Nephron progenitor cell (in vitro differentiated cells): ENCODE results near the gene OR2F2.

ENCODE experiments used
- DNase-seq: peaks from one replicate; pipeline ENCODE4 v3.0.0; 2021
- H3K27ac Mint-ChIP-seq: 2 replicates; pipeline ENCODE4 v1.8.0; 2021; ENCODE audit warnings: mild to moderate bottlenecking, moderate library complexity, mixed read lengths
- H3K27me3 Mint-ChIP-seq: 2 replicates; pipeline ENCODE4 v1.8.0; 2021; ENCODE audit warnings: mild to moderate bottlenecking, low read depth, mixed read lengths; ENCODE audit not compliant: poor library complexity
- H3K36me3 Mint-ChIP-seq: 2 replicates; pipeline ENCODE4 v1.8.0; 2021; ENCODE audit warnings: low read depth, mixed read lengths
- H3K4me1 Mint-ChIP-seq: 2 replicates; pipeline ENCODE4 v1.8.0; 2021; ENCODE audit warnings: mixed read lengths
- H3K4me3 Mint-ChIP-seq: 2 replicates; pipeline ENCODE4 v1.8.0; 2021; ENCODE audit warnings: mild to moderate bottlenecking, moderate library complexity, mixed read lengths
- H3K9me3 Mint-ChIP-seq: 2 replicates; pipeline ENCODE4 v1.8.0; 2021; ENCODE audit warnings: mild to moderate bottlenecking, moderate library complexity, mixed read lengths
- TF ChIP-seq, protein P1 (sequence below): fragments of 200-600 bp; sonication (generic); IDR thresholded peaks from 2 replicates; pipeline ENCODE4 v1.5.0; 2021; ENCODE audit warnings: antibody characterized with exemption

OR2F2 gene

GRCh38 chr7:143891457-143891856 is 43.6 kb upstream of the OR2F2 start:
- DNase-seq: no peak
- H3K36me3 Mint-ChIP-seq: peaks cover 76% of the 10 kb centered on the region
- peaks cover 8% of the 10 kb centered on the region for H3K4me1 Mint-ChIP-seq
- no peak overlapping the region for H3K27ac Mint-ChIP-seq
- no peak overlapping the region for H3K4me3 Mint-ChIP-seq
- TF ChIP-seq, protein P1, sequence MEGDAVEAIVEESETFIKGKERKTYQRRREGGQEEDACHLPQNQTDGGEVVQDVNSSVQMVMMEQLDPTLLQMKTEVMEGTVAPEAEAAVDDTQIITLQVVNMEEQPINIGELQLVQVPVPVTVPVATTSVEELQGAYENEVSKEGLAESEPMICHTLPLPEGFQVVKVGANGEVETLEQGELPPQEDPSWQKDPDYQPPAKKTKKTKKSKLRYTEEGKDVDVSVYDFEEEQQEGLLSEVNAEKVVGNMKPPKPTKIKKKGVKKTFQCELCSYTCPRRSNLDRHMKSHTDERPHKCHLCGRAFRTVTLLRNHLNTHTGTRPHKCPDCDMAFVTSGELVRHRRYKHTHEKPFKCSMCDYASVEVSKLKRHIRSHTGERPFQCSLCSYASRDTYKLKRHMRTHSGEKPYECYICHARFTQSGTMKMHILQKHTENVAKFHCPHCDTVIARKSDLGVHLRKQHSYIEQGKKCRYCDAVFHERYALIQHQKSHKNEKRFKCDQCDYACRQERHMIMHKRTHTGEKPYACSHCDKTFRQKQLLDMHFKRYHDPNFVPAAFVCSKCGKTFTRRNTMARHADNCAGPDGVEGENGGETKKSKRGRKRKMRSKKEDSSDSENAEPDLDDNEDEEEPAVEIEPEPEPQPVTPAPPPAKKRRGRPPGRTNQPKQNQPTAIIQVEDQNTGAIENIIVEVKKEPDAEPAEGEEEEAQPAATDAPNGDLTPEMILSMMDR: no peak
- peaks cover 60% of the 10 kb centered on the region for H3K9me3 Mint-ChIP-seq
- H3K27me3 Mint-ChIP-seq: no peaks in the 10 kb centered on the region

DNA sequence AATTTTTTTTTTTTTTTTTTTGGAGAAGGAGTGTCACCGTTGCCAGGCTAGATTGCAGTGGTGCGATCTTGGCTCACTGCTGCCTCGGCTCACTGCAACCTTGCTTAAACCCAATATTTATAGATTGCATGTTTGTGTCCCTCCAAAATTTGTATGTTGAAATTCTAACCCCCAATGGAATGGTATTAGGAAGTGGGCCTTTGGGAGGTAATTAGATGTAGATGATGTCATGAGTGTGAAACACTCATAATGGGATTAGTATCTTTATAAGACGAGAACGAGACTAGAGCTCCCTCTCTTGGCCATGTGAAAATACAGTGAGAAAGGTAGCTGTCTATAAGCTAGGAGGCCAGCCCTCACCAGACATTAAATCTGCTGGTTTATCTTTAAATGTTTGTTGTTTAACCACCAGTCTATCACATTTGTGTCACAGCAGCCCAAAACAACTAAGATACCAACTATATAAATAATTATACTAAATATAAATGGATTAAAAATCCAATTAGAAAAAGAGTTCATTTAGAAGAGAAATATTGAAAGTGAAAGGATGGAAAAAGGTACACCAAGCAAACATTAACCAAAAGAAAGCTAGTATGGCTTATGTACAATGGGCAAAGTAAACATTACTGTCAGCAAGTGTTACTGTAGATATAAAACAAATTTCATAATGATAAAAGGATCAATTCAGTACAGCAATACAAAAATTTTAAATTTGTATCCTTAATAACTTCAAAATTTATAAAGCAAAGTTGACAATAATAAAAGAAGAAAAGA is 42.3 kb upstream of the OR2F2 start:
- H3K27me3 Mint-ChIP-seq: no peaks in the 10 kb centered on the region
- H3K9me3 Mint-ChIP-seq: peaks cover 60% of the 10 kb centered on the region
- H3K4me1 Mint-ChIP-seq: no peaks in the 10 kb centered on the region
- TF ChIP-seq, protein P1: no peak
- H3K36me3 Mint-ChIP-seq: peaks cover 81% of the 10 kb centered on the region
- no peak for DNase-seq
- no peak overlapping the region for H3K4me3 Mint-ChIP-seq
- no peak overlapping the region for H3K27ac Mint-ChIP-seq

GRCh38 chr7:143896667-143897066 is 38.4 kb upstream of the OR2F2 start:
- Mint-ChIP-seq H3K4me3 (no peak overlapping the region), H3K36me3 (peaks cover 61% of the 10 kb centered on the region), H3K27me3 (no peaks in the 10 kb centered on the region), H3K9me3 (peaks cover 31% of the 10 kb centered on the region), H3K27ac (no peak overlapping the region), H3K4me1 (peaks cover 23% of the 10 kb centered on the region)
- TF ChIP-seq, protein P1: no peak
- DNase-seq: no peak

GRCh38 chr7:143898810-143899209 is 36.2 kb upstream of the OR2F2 start:
- Mint-ChIP-seq H3K27me3 (no peaks in the 10 kb centered on the region), H3K4me3 (peak overlapping the region; percentile 99), H3K4me1 (peaks cover 28% of the 10 kb centered on the region), H3K9me3 (peaks cover 19% of the 10 kb centered on the region), H3K36me3 (peaks cover 43% of the 10 kb centered on the region), H3K27ac (no peak overlapping the region)
- TF ChIP-seq, protein P1: no peak
- no peak for DNase-seq

GRCh38 chr7:143900230-143900766 is 34.7 kb upstream of the OR2F2 start:
- H3K27ac Mint-ChIP-seq: peak overlapping the region; percentile 97
- peaks cover 28% of the 10 kb centered on the region for H3K36me3 Mint-ChIP-seq
- H3K4me1 Mint-ChIP-seq: peaks cover 43% of the 10 kb centered on the region
- no peak for DNase-seq
- H3K27me3 Mint-ChIP-seq: peaks cover 5% of the 10 kb centered on the region
- TF ChIP-seq, protein P1: no peak
- H3K9me3 Mint-ChIP-seq: peaks cover 10% of the 10 kb centered on the region
- peak overlapping the region; percentile 99 for H3K4me3 Mint-ChIP-seq

DNA sequence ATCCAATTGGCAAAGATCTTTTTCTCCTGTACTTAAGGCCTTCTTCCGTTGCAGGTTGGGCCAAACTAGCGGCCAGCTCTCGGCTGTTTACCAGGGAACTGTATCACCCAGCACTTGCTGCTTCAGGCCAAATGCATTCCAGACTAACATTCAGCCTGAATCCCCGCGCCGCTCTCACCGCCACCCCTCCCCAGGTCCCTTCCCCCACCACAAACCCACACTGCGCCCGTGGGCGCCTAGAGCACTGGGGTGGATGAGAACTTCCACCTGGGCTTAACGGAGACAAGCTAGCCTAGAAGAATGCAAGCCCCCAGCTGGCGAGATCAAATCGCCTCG is 33.7 kb upstream of the OR2F2 start:
- H3K27me3 Mint-ChIP-seq: peaks cover 5% of the 10 kb centered on the region
- H3K9me3 Mint-ChIP-seq: peaks cover 10% of the 10 kb centered on the region
- peak overlapping the region; percentile 97 for H3K27ac Mint-ChIP-seq
- H3K36me3 Mint-ChIP-seq: peaks cover 24% of the 10 kb centered on the region
- H3K4me1 Mint-ChIP-seq: peaks cover 51% of the 10 kb centered on the region
- TF ChIP-seq, protein P1: no peak
- DNase-seq: peak; percentile 44
- peak overlapping the region; percentile 99 for H3K4me3 Mint-ChIP-seq
